Liver (tissue), 9 donors: ENCODE data around the gene CPA5. TPM values are rescaled to one million over a fixed set of nuclear protein-coding genes. Genes with fewer than 3 reads are reported as not detected.

Experiments
- DNase-seq: peaks from one replicate; pipeline ENCODE4 v3.0.0-alpha.2; 2017; ENCODE audit warnings: low spot score
- H3K27ac ChIP-seq, 2 donors: one replicate each; pipeline ENCODE4 v1.7.0; 2013; ENCODE audit warnings: inconsistent platforms in 2 of 2, low read length in 2 of 2, control low read depth in 1 of 2, low read depth in 1 of 2, mild to moderate bottlenecking in 1 of 2
- H3K27me3 ChIP-seq, 4 donors: one replicate each; pipeline versions ENCODE4 v1.6.1 to v1.7.0; 2013; ENCODE audit warnings: low read length in 3 of 4, inconsistent platforms in 1 of 4, mild to moderate bottlenecking in 1 of 4, moderate library complexity in 1 of 4; ENCODE audit not compliant: control insufficient read depth in 4 of 4, insufficient read depth in 4 of 4
- H3K36me3 ChIP-seq, 4 donors: one replicate each; pipeline versions ENCODE4 v1.6.1 to v1.7.0; 2013; ENCODE audit warnings: low read length in 3 of 4, mild to moderate bottlenecking in 3 of 4, low read depth in 1 of 4, moderate library complexity in 1 of 4; ENCODE audit not compliant: control insufficient read depth in 4 of 4, insufficient read depth in 3 of 4
- H3K4me1 ChIP-seq, 4 donors: one replicate each; pipeline versions ENCODE4 v1.6.1 to v1.7.0; 2013; ENCODE audit warnings: low read length in 3 of 4, mild to moderate bottlenecking in 3 of 4, moderate library complexity in 1 of 4; ENCODE audit not compliant: control insufficient read depth in 4 of 4, insufficient read depth in 4 of 4
- H3K4me3 ChIP-seq, 3 donors: one replicate each; pipeline versions ENCODE4 v1.6.1 to v1.7.0; 2013; ENCODE audit warnings: low read length in 3 of 3, control low read depth in 1 of 3, low read depth in 1 of 3, mild to moderate bottlenecking in 1 of 3
- H3K9ac ChIP-seq, 2 donors: one replicate each; pipeline ENCODE4 v1.7.0; 2013; ENCODE audit warnings: low read length in 2 of 2, mild to moderate bottlenecking in 2 of 2, moderate library complexity in 2 of 2, control low read depth in 1 of 2, low read depth in 1 of 2
- H3K9me3 ChIP-seq, 4 donors: one replicate each; pipeline versions ENCODE4 v1.6.1 to v1.7.0; 2013; ENCODE audit warnings: low read length in 3 of 4; ENCODE audit not compliant: control insufficient read depth in 4 of 4
- CTCF ChIP-seq: fragments of 150-350 bp; IDR thresholded peaks from 2 replicates; pipeline ENCODE4 v1.5.1; 2017; ENCODE audit warnings: improper control_type of control experiment, low read depth, low read length; ENCODE audit not compliant: missing input control
- EGR1 ChIP-seq, 2 donors: IDR thresholded peaks; 2 replicates each; pipeline ENCODE4 v1.6.1; 2016 to 2018; ENCODE audit warnings: antibody characterized with exemption in 2 of 2, low read depth in 2 of 2
- FOXA1 ChIP-seq: IDR thresholded peaks from 2 replicates; pipeline ENCODE4 v1.6.1; 2016; ENCODE audit warnings: antibody characterized with exemption
- FOXA2 ChIP-seq: IDR thresholded peaks from 2 replicates; pipeline ENCODE4 v1.6.1; 2016; ENCODE audit warnings: antibody characterized with exemption
- GABPA ChIP-seq, 2 donors: IDR thresholded peaks in 1 of 2; conservative IDR thresholded peaks in 1 of 2; 2 replicates each; pipeline ENCODE4 v1.6.1; 2016; ENCODE audit warnings: antibody characterized with exemption in 2 of 2, mild to moderate bottlenecking in 1 of 2, moderate library complexity in 1 of 2
- HNF4G ChIP-seq: IDR thresholded peaks from 2 replicates; pipeline ENCODE4 v1.6.1; 2016; ENCODE audit warnings: antibody characterized with exemption
- JUND ChIP-seq, 2 donors: IDR thresholded peaks; 2 replicates each; pipeline ENCODE4 v1.6.1; 2016; ENCODE audit warnings: antibody characterized with exemption in 2 of 2
- MAX ChIP-seq: IDR thresholded peaks from 2 replicates; pipeline ENCODE4 v1.6.1; 2016; ENCODE audit warnings: antibody characterized with exemption
- RAD21 ChIP-seq, 2 donors: IDR thresholded peaks; 2 replicates each; pipeline ENCODE4 v1.6.1; 2016; ENCODE audit warnings: antibody characterized with exemption in 2 of 2, mild to moderate bottlenecking in 2 of 2
- SP1 ChIP-seq: IDR thresholded peaks from 2 replicates; pipeline ENCODE4 v1.6.1; 2018; ENCODE audit warnings: antibody characterized with exemption, mild to moderate bottlenecking
- YY1 ChIP-seq: IDR thresholded peaks from 2 replicates; pipeline ENCODE4 v1.6.1; 2016; ENCODE audit warnings: antibody characterized with exemption, mild to moderate bottlenecking
- WGBS: extraction: QIAGEN DNeasy Blood & Tissue Kit; methylation state at CpG from one replicate; pipeline ENCODE4 v1.1.7; 2013; 5-methylcytosine and 5-hydroxymethylcytosine counted together
- polyA plus RNA-seq, 2 donors: library from polyadenylated mRNA; stranded (reverse) in 1 of 2; unstranded in 1 of 2; fragments of 200-250 nt in 1 of 2; fragments of >200 nt in 1 of 2; fragmentation: Nextera tagmentation in 1 of 2; extraction: Ambion mirVana in 1 of 2; gene quantifications; one replicate each; pipeline versions ENCODE4 v1.2.1 to v1.2.3, GENCODE V29; 2013 to 2015
- total RNA-seq, 2 donors: library from RNA; depleted of rRNA; stranded (reverse); fragments of >200 nt; gene quantifications; one replicate each; pipeline ENCODE4 v1.2.3, GENCODE V29; 2014
- TF ChIP-seq, protein P1 (sequence below): IDR thresholded peaks from 2 replicates; pipeline ENCODE4 v1.6.1; 2016; ENCODE audit warnings: antibody characterized with exemption, mild to moderate bottlenecking
- TF ChIP-seq, protein P2 (sequence below): IDR thresholded peaks from 2 replicates; pipeline ENCODE4 v1.6.1; 2016; ENCODE audit warnings: antibody characterized with exemption
- donor health status: healthy.
- donor health status: healthy.
- donor health status: healthy.
- donor health status: healthy.
- donor health status: healthy.

The CPA5 gene
- total and polyA plus RNA-seq, 4 donors, result 0.33 TPM; not detected in 3

DNA sequence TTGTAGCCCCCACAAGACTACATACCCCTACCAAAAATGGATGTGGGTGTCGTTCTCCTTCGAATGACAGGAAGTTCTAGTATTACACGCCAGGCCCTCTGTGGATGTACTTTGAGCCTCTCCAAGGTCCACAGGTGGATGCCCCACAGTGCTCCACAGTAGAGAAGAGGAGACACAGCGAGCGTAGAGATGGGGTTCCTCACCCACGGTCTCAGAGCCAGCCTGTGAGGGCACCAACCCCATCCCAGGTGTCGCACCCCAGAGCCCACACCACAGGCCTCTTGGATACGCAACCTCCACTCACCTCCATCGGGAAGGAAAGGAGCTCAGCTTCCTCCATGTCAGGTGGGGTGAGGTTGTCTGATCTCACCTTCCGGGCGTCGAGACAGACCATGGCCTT is 2.3 kb downstream of the CPA5 start:
- TF ChIP-seq JUND (IDR thresholded peaks at IDR 0.05) (no peak), FOXA2 (no peak), EGR1 (IDR thresholded peaks at IDR 0.05; ENCODE audit: low read depth in 2 of 2) (no peak), HNF4G (no peak), MAX (no peak), CTCF (no peak), GABPA (IDR thresholded peaks at IDR 0.05 in 1 of 2, conservative IDR thresholded peaks at IDR 0.05 in 1 of 2) (no peak), RAD21 (IDR thresholded peaks at IDR 0.05) (no peak), FOXA1 (no peak), YY1 (no peak), SP1 (no peak)
- TF ChIP-seq, protein P1, sequence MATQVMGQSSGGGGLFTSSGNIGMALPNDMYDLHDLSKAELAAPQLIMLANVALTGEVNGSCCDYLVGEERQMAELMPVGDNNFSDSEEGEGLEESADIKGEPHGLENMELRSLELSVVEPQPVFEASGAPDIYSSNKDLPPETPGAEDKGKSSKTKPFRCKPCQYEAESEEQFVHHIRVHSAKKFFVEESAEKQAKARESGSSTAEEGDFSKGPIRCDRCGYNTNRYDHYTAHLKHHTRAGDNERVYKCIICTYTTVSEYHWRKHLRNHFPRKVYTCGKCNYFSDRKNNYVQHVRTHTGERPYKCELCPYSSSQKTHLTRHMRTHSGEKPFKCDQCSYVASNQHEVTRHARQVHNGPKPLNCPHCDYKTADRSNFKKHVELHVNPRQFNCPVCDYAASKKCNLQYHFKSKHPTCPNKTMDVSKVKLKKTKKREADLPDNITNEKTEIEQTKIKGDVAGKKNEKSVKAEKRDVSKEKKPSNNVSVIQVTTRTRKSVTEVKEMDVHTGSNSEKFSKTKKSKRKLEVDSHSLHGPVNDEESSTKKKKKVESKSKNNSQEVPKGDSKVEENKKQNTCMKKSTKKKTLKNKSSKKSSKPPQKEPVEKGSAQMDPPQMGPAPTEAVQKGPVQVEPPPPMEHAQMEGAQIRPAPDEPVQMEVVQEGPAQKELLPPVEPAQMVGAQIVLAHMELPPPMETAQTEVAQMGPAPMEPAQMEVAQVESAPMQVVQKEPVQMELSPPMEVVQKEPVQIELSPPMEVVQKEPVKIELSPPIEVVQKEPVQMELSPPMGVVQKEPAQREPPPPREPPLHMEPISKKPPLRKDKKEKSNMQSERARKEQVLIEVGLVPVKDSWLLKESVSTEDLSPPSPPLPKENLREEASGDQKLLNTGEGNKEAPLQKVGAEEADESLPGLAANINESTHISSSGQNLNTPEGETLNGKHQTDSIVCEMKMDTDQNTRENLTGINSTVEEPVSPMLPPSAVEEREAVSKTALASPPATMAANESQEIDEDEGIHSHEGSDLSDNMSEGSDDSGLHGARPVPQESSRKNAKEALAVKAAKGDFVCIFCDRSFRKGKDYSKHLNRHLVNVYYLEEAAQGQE, result no peak
- TF ChIP-seq, protein P2, sequence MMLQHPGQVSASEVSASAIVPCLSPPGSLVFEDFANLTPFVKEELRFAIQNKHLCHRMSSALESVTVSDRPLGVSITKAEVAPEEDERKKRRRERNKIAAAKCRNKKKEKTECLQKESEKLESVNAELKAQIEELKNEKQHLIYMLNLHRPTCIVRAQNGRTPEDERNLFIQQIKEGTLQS, result no peak
- Histone ChIP-seq H3K9ac (no peak overlapping the region), H3K4me1 (no peaks in the 10 kb centered on the region), H3K36me3 (no peaks in the 10 kb centered on the region), H3K27me3 (peaks cover 0 to 2% (median 0%) of the 10 kb centered on the region in 4 donors), H3K27ac (no peak overlapping the region), H3K9me3 (no peaks in the 10 kb centered on the region), H3K4me3 (no peak overlapping the region)
- DNase-seq, result no peak
- 86% methylated on average over 12 of the region's 12 CpGs for WGBS

DNA sequence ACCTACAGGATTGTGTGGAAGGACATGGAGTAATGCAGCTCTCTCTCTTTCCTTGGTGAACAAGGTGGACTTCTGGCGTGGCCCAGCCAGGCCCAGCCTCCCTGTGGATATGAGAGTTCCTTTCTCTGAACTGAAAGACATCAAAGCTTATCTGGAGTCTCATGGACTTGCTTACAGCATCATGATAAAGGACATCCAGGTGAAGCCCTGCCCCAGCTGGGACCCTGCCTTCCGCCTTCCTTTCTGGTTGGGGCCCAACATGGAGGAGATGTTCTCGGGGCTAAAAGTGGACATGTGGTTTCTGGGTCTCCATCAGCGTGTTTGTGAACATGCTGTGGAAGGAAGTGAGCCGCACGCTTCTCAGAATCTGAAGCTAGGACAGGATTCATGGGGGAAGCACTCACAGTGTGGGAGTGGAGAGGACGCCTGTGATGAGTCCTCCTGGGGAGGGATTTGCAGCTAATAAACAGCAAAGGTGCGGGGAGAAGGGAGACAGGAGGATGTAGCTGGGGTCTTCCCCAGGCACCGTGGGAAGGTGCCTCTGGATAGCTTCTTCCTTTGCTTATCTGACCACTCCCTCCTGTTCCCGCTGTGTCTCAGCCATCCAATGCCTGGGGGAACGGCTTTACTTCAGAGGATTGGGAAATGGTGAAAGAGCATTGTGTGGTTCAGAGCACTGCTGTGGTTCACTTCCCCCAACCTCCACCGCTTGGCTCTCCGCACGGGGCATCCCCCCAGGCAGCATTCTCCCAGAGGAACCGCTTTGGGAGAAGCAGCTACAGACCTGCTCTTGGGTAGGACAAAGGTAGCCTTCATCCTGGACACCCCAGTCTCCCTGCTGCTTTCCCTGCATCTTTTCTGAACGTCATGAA is 5.5 kb downstream of the CPA5 start:
- Histone ChIP-seq H3K9ac (no peak overlapping the region), H3K9me3 (no peaks in the 10 kb centered on the region), H3K4me3 (no peak overlapping the region), H3K27ac (no peak overlapping the region), H3K4me1 (no peaks in the 10 kb centered on the region), H3K36me3 (no peaks in the 10 kb centered on the region), H3K27me3 (peaks cover 0 to 5% (median 0%) of the 10 kb centered on the region in 4 donors)
- no peak for DNase-seq
- WGBS, result 63% methylated on average over 16 of the region's 16 CpGs
- TF ChIP-seq SP1 (no peak), EGR1 (IDR thresholded peaks at IDR 0.05; ENCODE audit: low read depth in 2 of 2) (no peak), GABPA (IDR thresholded peaks at IDR 0.05 in 1 of 2, conservative IDR thresholded peaks at IDR 0.05 in 1 of 2) (no peak), JUND (IDR thresholded peaks at IDR 0.05) (no peak), FOXA1 (no peak), MAX (no peak)
